C4-2B (cell line): ENCODE results near the gene SLC6A17.

Experiments used
- CTCF ChIP-seq: fragments of 450-650 bp; conservative IDR thresholded peaks from 2 replicates; pipeline ENCODE4 v1.5.1; 2017; ENCODE audit warnings: mild to moderate bottlenecking
- ZFX ChIP-seq: fragments of 450-650 bp; IDR thresholded peaks from 2 replicates; pipeline ENCODE4 v1.6.1; 2017

DNA sequence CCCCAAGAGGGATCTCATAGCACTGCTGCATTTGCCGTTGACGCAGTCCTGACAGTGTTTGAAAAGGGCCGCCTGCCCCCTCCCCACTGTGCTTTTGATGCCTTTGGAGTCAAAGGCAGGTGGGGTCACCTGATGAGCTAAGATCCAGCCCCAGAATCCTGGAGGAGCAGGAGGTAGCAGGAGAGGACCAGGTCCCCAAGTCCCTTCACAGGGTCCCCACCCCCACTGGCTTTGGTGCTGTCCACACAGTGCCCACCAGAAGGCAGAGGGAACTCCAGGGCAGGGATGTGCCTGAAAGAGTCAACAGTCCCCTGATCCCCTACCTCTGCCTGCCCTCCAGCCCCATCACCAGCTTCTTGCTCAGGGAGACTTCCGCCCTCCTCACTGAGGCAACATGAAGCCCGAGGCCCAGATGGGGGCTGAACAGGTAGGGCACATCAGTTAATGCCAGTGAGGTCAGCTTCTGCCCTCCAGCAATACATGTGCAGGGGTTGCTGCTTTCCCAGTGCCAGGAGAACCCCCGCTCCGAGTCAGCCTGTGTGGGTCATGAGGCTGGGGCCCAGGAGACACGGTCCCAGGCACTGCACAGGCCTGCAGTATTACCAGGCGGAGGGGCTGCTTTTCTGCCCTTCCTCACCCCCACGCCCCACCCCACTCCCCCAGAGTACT, 51.0 kb downstream of the SLC6A17 start:
- TF ChIP-seq CTCF (no peak), ZFX (no peak)
